MM.1S (cell line): ENCODE measurements around the gene CFP.

Source experiments
- CTCF ChIP-seq: fragments of 300-600 bp; sonication (generic); IDR thresholded peaks from 2 replicates; pipeline ENCODE4 v1.5.1; 2016; ENCODE audit warnings: antibody characterized with exemption, low read length, mixed read lengths
- EZH2 ChIP-seq: fragments of 300-600 bp; sonication (generic); optimal IDR thresholded peaks from 2 replicates; pipeline ENCODE3; 2017; ENCODE audit warnings: low read depth, mild to moderate bottlenecking, antibody characterized with exemption, low read length, mixed read lengths

- TF ChIP-seq EZH2 (no peak), CTCF (no peak)
These were observed 55.6 kb downstream of the CFP start for GRCh38 chrX:47574076-47574546.
